GM21529 (cell line): Measurements from ENCODE around the gene TACC2.

ENCODE experiments used
- ATAC-seq: cut with Tn5 transposase; IDR thresholded peaks from one replicate; pipeline ENCODE4 v1.9.1; 2021; ENCODE audit not compliant: unreplicated experiment

TACC2 gene

GRCh38 chr10:122245897-122246296 is 256.9 kb downstream of the TACC2 start:
- no peak for ATAC-seq

- no peak for ATAC-seq
Measured at GRCh38 chr10:122246830-122247520, 258.0 kb downstream of the TACC2 start.

- no peak for ATAC-seq
Measured at GRCh38 chr10:122248356-122249302, 259.7 kb downstream of the TACC2 start.

GRCh38 chr10:122249303-122249850 is 260.4 kb downstream of the TACC2 start:
- ATAC-seq: no peak

- ATAC-seq: no peak
Measured at GRCh38 chr10:122249991-122250750, 261.2 kb downstream of the TACC2 start.

GRCh38 chr10:122251459-122252255 is 262.7 kb downstream of the TACC2 start:
- ATAC-seq: no peak

- ATAC-seq: no peak
Measured at GRCh38 chr10:122252805-122253204, 263.8 kb downstream of the TACC2 start.

- no peak for ATAC-seq
Measured at GRCh38 chr10:122253605-122254004, 264.6 kb downstream of the TACC2 start.

- no peak for ATAC-seq
Measured at GRCh38 chr10:122254831-122255230, 265.9 kb downstream of the TACC2 start.

GRCh38 chr10:122255509-122256301 is 266.7 kb downstream of the TACC2 start:
- no peak for ATAC-seq

GRCh38 chr10:122257041-122257440 is 268.1 kb downstream of the TACC2 start:
- ATAC-seq: no peak

GRCh38 chr10:122258136-122259074 is 269.4 kb downstream of the TACC2 start:
- no peak for ATAC-seq

- no peak for ATAC-seq
Measured at GRCh38 chr10:122259075-122259466, 270.1 kb downstream of the TACC2 start.

- no peak for ATAC-seq
Measured at GRCh38 chr10:122261584-122261983, 272.6 kb downstream of the TACC2 start.

- no peak for ATAC-seq
Measured at GRCh38 chr10:122263971-122264370, 275.0 kb downstream of the TACC2 start.

GRCh38 chr10:122264436-122264835 is 275.5 kb downstream of the TACC2 start:
- no peak for ATAC-seq

GRCh38 chr10:122264931-122265330 is 276.0 kb downstream of the TACC2 start:
- no peak for ATAC-seq

GRCh38 chr10:122265896-122266295 is 276.9 kb downstream of the TACC2 start:
- ATAC-seq: no peak
